ENCODE results near the gene NFILZ. TPM values are rescaled to one million over a fixed set of nuclear protein-coding genes. Genes with fewer than 3 reads are reported as not detected.

Gene NFILZ
- total RNA-seq, 1 experiment from 2014 or later: not detected

GRCh38 chr19:8595651-8596050 lies 34.8 kb upstream of the NFILZ start:
- intact Hi-C loops (cut with micrococcal nuclease; ENCODE audit: unreplicated experiment): no loop called here
- Mint-ChIP-seq H3K27me3 (ENCODE audit: unreplicated experiment) (peaks cover 41% of the 10 kb centered on the region), H3K4me3 (ENCODE audit: low read depth, unreplicated experiment) (no peak overlapping the region), H3K36me3 (ENCODE audit: insufficient read depth, unreplicated experiment) (no peaks in the 10 kb centered on the region), H3K9me3 (ENCODE audit: low read depth, unreplicated experiment) (peaks cover 3% of the 10 kb centered on the region), H3K4me1 (ENCODE audit: low read depth, unreplicated experiment) (no peaks in the 10 kb centered on the region), H3K27ac (ENCODE audit: unreplicated experiment) (no peak overlapping the region)
- no peak for DNase-seq
- no TSS peak for BruUV-seq (replicated peaks)
- no peak for TF ChIP-seq CTCF (IDR thresholded peaks at IDR 0.05; ENCODE audit: unreplicated experiment)
- CTCF ChIA-PET: no interaction called here

- intact Hi-C loops (cut with micrococcal nuclease; ENCODE audit: unreplicated experiment): no loop called here
- Mint-ChIP-seq H3K9me3 (ENCODE audit: low read depth, unreplicated experiment) (peaks cover 3% of the 10 kb centered on the region), H3K27me3 (ENCODE audit: unreplicated experiment) (peaks cover 41% of the 10 kb centered on the region), H3K27ac (ENCODE audit: unreplicated experiment) (no peak overlapping the region), H3K36me3 (ENCODE audit: insufficient read depth, unreplicated experiment) (no peaks in the 10 kb centered on the region), H3K4me3 (ENCODE audit: low read depth, unreplicated experiment) (no peak overlapping the region), H3K4me1 (ENCODE audit: low read depth, unreplicated experiment) (no peaks in the 10 kb centered on the region)
- CTCF ChIA-PET: no interaction called here
- BruUV-seq (replicated peaks): no TSS peak
- DNase-seq: no peak
- no peak for TF ChIP-seq CTCF (IDR thresholded peaks at IDR 0.05; ENCODE audit: unreplicated experiment)
Observed at GRCh38 chr19:8596168-8596567, 34.3 kb upstream of the NFILZ start.

GRCh38 chr19:8600064-8600463 lies 30.4 kb upstream of the NFILZ start:
- H3K27ac Mint-ChIP-seq (ENCODE audit: unreplicated experiment): no peak overlapping the region
- H3K4me1 Mint-ChIP-seq (ENCODE audit: low read depth, unreplicated experiment): no peaks in the 10 kb centered on the region
- no peaks in the 10 kb centered on the region for H3K9me3 Mint-ChIP-seq (ENCODE audit: low read depth, unreplicated experiment)
- H3K27me3 Mint-ChIP-seq (ENCODE audit: unreplicated experiment): peaks cover 23% of the 10 kb centered on the region
- CTCF ChIA-PET: no interaction called here
- H3K36me3 Mint-ChIP-seq (ENCODE audit: insufficient read depth, unreplicated experiment): no peaks in the 10 kb centered on the region
- no TSS peak for BruUV-seq (replicated peaks)
- no peak overlapping the region for H3K4me3 Mint-ChIP-seq (ENCODE audit: low read depth, unreplicated experiment)
- no peak for TF ChIP-seq CTCF (IDR thresholded peaks at IDR 0.05; ENCODE audit: unreplicated experiment)
- intact Hi-C loops (cut with micrococcal nuclease; ENCODE audit: unreplicated experiment): no loop called here
- no peak for DNase-seq

- no peak overlapping the region for H3K27ac Mint-ChIP-seq (ENCODE audit: unreplicated experiment)
- no peak for DNase-seq
- CTCF ChIA-PET: no interaction called here
- H3K9me3 Mint-ChIP-seq (ENCODE audit: low read depth, unreplicated experiment): no peaks in the 10 kb centered on the region
- TF ChIP-seq CTCF (IDR thresholded peaks at IDR 0.05; ENCODE audit: unreplicated experiment): no peak
- H3K4me3 Mint-ChIP-seq (ENCODE audit: low read depth, unreplicated experiment): no peak overlapping the region
- intact Hi-C loops (cut with micrococcal nuclease; ENCODE audit: unreplicated experiment): no loop called here
- H3K4me1 Mint-ChIP-seq (ENCODE audit: low read depth, unreplicated experiment): no peaks in the 10 kb centered on the region
- no TSS peak for BruUV-seq (replicated peaks)
- no peaks in the 10 kb centered on the region for H3K36me3 Mint-ChIP-seq (ENCODE audit: insufficient read depth, unreplicated experiment)
- peaks cover 17% of the 10 kb centered on the region for H3K27me3 Mint-ChIP-seq (ENCODE audit: unreplicated experiment)
Observed at GRCh38 chr19:8600816-8601215, 29.6 kb upstream of the NFILZ start.

Measured in Calu3 (cell line).